ENCODE results near the gene CERCAM.

The CERCAM gene

GRCh38 chr9:128456613-128457061, 36.0 kb downstream of the CERCAM start:
- TF ChIP-seq ZC3H10 (CRISPR knock-in tag; IDR thresholded peaks at IDR 0.05): no peak
- TF ChIP-seq GLIS3 (CRISPR knock-in tag; IDR thresholded peaks at IDR 0.05): no peak
- ATAC-seq: peak; percentile 91

- TF ChIP-seq TCF4 (CRISPR knock-in tag; IDR thresholded peaks at IDR 0.05; ENCODE audit: borderline replicate concordance) (no peak), GLIS3 (CRISPR knock-in tag; IDR thresholded peaks at IDR 0.05) (no peak), PPARA (CRISPR knock-in tag; IDR thresholded peaks at IDR 0.05; ENCODE audit: borderline replicate concordance) (no peak), SNAI2 (CRISPR knock-in tag; IDR thresholded peaks at IDR 0.05) (no peak), POU6F1 (CRISPR knock-in tag; IDR thresholded peaks at IDR 0.05; ENCODE audit: borderline replicate concordance, low read depth) (no peak), CSRNP3 (CRISPR knock-in tag; IDR thresholded peaks at IDR 0.05) (no peak), ZNF565 (CRISPR knock-in tag; conservative IDR thresholded peaks at IDR 0.05; ENCODE audit: low read depth) (no peak), OSR1 (CRISPR knock-in tag; IDR thresholded peaks at IDR 0.05) (no peak), CREB5 (CRISPR knock-in tag; IDR thresholded peaks at IDR 0.05; ENCODE audit: low read depth) (no peak), TSHZ2 (CRISPR knock-in tag; IDR thresholded peaks at IDR 0.05) (no peak), ARNTL (CRISPR knock-in tag; IDR thresholded peaks at IDR 0.05; ENCODE audit: borderline replicate concordance, low read depth) (no peak), ISL1 (CRISPR knock-in tag; IDR thresholded peaks at IDR 0.05) (no peak), ZNF8 (CRISPR knock-in tag; IDR thresholded peaks at IDR 0.05) (no peak), ZFP3 (CRISPR knock-in tag; IDR thresholded peaks at IDR 0.05) (no peak), PATZ1 (CRISPR knock-in tag; IDR thresholded peaks at IDR 0.05; ENCODE audit: borderline replicate concordance) (no peak), CSDC2 (CRISPR knock-in tag; IDR thresholded peaks at IDR 0.05) (no peak), ZNF70 (CRISPR knock-in tag; IDR thresholded peaks at IDR 0.05) (no peak), RARB (CRISPR knock-in tag; IDR thresholded peaks at IDR 0.05) (no peak), ZC3H10 (CRISPR knock-in tag; IDR thresholded peaks at IDR 0.05) (no peak)
Measured at GRCh38 chr9:128457207-128457606, 36.5 kb downstream of the CERCAM start.

GRCh38 chr9:128459011-128459410, 38.4 kb downstream of the CERCAM start:
- ATAC-seq: no peak
- no peak for TF ChIP-seq ZNF565 (CRISPR knock-in tag; conservative IDR thresholded peaks at IDR 0.05; ENCODE audit: low read depth)
- TF ChIP-seq RARB (CRISPR knock-in tag; IDR thresholded peaks at IDR 0.05): no peak
- TF ChIP-seq BACH2 (CRISPR knock-in tag; IDR thresholded peaks at IDR 0.05; ENCODE audit: borderline replicate concordance): no peak
- TF ChIP-seq ISL1 (CRISPR knock-in tag; IDR thresholded peaks at IDR 0.05): no peak
- no peak for TF ChIP-seq GLIS3 (CRISPR knock-in tag; IDR thresholded peaks at IDR 0.05)
- TF ChIP-seq POU6F1 (CRISPR knock-in tag; IDR thresholded peaks at IDR 0.05; ENCODE audit: borderline replicate concordance, low read depth): no peak
- no peak for TF ChIP-seq TOX (CRISPR knock-in tag; IDR thresholded peaks at IDR 0.05; ENCODE audit: borderline replicate concordance)
- TF ChIP-seq ZNF70 (CRISPR knock-in tag; IDR thresholded peaks at IDR 0.05): no peak

More at GRCh38 chr9:128457207-128457606, 36.5 kb downstream of the CERCAM start:
- ATAC-seq: no peak
